A673 (cell line): ENCODE results near the gene RAB17.

Experiments used
- CTCF ChIP-seq: fragments of 300-800, 200-600 bp; sonication (generic); conservative IDR thresholded peaks from 2 replicates; pipeline ENCODE4 v1.5.1; 2017; ENCODE audit warnings: low read depth, mild to moderate bottlenecking, antibody characterized with exemption, low read length, moderate library complexity, mixed read lengths
- EZH2 ChIP-seq: fragments of 200-600 bp; sonication (generic); IDR thresholded peaks from 2 replicates; pipeline ENCODE4 v1.6.1; 2017; ENCODE audit warnings: borderline replicate concordance, low read depth, mild to moderate bottlenecking, mixed read lengths, antibody characterized with exemption, low read length; ENCODE audit not compliant: poor library complexity, severe bottlenecking

- no peak for TF ChIP-seq EZH2
- TF ChIP-seq CTCF, result no peak
These were observed 32.9 kb downstream of the RAB17 start for GRCh38 chr2:237557633-237558015.
